GM12872 (cell line): ENCODE data around the gene DAB1.

ENCODE experiments used
- TF ChIP-seq, protein P1 (sequence below): IDR thresholded peaks from 3 replicates; pipeline ENCODE4 v1.5.1; 2011; ENCODE audit warnings: low read depth, mild to moderate bottlenecking, low read length, moderate library complexity; ENCODE audit not compliant: insufficient read depth

DAB1 gene

DNA sequence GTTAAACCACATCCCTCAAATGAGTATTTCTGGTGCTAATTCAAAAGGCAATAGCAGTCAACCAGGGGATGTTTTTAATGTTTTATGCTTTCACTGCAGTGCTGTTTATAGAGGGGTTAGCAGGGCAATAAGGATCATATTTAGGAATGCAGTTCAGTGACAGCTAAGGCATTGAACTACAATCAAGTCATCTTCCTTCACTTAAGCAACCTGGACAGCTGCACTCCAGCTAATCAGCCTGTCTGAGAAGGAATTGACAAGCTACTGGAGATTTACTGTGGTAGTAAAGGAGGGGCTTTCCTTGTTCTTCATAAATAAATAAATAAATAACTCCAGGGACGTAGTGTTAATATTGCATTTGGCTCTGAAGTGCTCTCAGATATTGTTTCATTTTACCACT, 93.9 kb downstream of the DAB1 start:
- TF ChIP-seq, protein P1, sequence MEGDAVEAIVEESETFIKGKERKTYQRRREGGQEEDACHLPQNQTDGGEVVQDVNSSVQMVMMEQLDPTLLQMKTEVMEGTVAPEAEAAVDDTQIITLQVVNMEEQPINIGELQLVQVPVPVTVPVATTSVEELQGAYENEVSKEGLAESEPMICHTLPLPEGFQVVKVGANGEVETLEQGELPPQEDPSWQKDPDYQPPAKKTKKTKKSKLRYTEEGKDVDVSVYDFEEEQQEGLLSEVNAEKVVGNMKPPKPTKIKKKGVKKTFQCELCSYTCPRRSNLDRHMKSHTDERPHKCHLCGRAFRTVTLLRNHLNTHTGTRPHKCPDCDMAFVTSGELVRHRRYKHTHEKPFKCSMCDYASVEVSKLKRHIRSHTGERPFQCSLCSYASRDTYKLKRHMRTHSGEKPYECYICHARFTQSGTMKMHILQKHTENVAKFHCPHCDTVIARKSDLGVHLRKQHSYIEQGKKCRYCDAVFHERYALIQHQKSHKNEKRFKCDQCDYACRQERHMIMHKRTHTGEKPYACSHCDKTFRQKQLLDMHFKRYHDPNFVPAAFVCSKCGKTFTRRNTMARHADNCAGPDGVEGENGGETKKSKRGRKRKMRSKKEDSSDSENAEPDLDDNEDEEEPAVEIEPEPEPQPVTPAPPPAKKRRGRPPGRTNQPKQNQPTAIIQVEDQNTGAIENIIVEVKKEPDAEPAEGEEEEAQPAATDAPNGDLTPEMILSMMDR = no peak

GRCh38 chr1:57329001-57329527, 94.8 kb downstream of the DAB1 start:
- TF ChIP-seq, protein P1 = no peak

DNA sequence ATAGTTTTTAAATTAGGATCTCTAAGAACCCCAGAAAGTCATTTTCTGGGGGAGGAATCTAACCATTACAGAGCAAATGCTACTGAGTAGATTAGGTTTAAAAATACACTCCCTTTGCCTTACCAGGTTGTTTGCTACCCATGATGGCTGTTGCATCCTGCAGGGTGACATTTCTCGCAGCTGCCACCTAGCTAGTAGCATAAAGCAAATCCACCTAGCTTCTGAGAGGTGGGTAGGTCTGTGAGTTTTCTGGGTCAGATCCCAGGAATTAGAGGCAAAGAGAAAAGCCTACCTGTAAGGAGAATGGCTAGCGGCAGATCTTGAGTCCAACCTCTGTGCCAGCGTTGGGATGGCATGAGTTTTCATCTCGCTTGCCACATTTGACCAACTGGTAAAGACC, 95.9 kb downstream of the DAB1 start:
- TF ChIP-seq, protein P1 = no peak

DNA sequence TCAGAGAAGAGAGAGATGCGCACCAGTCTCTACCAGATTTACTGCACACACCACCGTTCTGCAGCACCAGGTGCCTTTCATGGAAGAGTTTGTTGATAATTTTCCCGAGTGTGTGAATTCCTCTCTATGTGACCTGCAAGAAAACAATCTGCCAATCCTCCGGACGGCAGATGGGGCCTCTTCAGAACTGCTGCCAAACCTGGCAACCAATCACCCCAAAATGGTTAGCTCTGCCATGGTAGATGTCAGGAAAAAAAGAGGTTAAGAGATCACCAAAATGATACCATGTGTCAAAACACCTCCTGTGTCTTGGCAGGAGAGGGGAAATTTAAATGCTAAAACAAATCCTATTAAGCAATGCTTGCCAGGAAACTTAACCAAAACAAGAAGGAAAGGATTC, 96.5 kb downstream of the DAB1 start:
- TF ChIP-seq, protein P1 = no peak

DNA sequence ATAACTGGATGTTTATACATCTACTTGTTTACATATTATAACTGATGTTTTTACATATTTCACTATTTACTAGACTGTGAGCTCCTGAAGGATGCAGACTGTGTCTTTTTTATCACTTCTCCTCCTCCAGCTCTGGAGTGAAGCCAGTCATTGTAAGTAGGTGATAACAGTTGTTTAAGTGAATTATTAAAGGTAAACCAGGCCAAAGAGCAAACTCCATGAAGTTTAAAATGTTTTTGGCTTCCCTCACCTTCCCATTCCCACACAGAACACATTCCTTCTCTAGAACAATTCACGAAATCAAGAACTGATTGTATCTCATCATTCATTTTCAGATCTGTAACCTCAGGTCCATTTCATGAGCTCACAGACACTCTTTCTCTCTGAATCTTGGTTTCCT, 98.3 kb downstream of the DAB1 start:
- TF ChIP-seq, protein P1 = no peak

- TF ChIP-seq, protein P1 = no peak
These were observed 98.7 kb downstream of the DAB1 start for GRCh38 chr1:57325117-57325516.

- TF ChIP-seq, protein P1 = no peak
These were observed 99.5 kb downstream of the DAB1 start for GRCh38 chr1:57324388-57324787.
